Limb (tissue), 2 donors: Measurements from ENCODE around the gene CRTAC1.
"Not testable (repeated sequence)": the region's sequence is repeated elsewhere in the genome, so short reads cannot be mapped to it uniquely, and the experiment has no call there.

Source experiments
- DNase-seq, 2 donors: peaks; one replicate each; pipeline ENCODE4 v3.0.0-alpha.2; 2016; ENCODE audit errors: extremely low spot score in 2 of 2

The CRTAC1 gene

DNA sequence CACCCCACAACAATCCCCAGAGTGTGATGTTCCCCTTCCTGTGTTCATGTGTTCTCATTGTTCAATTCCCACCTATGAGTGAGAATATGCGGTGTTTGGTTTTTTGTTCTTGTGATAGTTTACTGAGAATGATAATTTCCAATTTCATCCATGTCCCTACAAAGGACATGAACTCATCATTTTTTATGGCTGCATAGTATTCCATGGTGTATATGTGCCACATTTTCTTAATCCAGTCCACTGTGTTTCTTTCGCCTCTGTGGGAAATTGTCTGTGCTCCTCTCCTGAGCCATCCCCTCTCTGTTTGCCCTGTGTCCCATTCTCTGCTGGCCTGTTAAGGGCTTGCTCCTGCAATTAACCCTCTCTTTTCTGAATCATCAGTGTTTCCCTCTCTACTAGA lies 186.4 kb downstream of the CRTAC1 start:
- not testable (repeated sequence) for DNase-seq

DNA sequence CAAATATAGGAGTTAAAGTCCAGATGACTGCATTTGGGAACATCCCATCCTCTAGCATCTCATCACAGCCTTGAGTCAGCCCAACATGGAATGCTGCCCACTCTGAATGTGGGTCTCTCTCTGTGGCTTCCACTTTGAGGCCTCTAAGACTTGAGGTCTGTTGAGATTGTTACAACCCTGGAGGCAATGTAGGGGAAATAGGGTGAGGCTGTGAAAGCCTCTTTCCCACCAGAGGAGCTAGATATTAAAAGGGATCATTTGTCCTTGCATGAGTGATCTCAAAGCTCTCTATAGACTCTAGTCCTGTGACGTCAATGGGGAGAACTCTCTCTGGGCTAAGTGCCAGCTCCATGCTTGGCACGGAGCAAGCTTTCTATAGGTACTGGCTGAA lies 187.1 kb downstream of the CRTAC1 start:
- no peak for DNase-seq

DNA sequence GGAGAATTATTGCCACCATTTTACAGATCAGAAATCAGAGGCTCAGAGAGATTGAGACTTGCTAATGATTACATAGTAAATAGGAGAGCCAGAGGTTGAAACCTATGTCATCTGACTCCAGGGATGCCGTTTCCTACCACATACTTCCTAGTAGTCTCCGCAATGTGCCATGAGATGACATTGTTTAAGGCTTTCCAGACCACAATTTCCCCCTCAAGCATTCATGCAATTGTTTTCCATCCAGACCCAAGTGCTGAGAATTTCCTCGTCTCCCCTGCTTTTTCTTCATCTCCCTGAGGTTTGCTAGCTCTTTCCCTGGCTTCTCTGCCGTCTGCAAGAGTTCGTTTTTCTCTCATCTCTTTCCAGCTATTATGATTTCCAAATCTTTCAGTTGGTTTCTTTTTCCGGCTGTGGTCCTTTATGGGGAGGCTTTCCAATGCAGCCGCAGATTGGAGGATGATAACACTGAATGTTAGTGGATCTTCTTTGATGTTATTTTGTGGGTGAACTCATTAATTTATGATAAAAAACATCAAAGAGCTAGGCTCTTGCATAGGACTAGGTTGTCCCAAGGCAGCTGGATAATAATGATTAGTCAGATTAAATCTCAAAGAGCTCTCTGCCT lies 187.7 kb downstream of the CRTAC1 start:
- DNase-seq, result no peak

DNA sequence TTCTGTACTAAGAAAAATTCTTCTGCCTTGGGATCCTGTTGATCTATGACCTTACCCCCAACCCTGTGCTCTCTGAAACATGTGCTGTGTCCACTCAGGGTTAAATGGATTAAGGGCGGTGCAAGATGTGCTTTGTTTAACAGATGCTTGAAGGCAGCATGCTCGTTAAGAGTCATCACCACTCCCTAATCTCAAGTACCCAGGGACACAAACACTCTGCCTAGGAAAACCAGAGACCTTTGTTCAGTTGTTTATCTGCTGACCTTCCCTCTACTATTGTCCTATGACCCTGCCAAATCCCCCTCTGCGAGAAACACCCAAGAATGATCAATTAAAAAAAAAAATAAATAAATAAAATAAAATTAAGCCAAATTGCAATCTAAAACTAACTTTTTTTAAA lies 188.3 kb downstream of the CRTAC1 start:
- not testable (repeated sequence) for DNase-seq

DNA sequence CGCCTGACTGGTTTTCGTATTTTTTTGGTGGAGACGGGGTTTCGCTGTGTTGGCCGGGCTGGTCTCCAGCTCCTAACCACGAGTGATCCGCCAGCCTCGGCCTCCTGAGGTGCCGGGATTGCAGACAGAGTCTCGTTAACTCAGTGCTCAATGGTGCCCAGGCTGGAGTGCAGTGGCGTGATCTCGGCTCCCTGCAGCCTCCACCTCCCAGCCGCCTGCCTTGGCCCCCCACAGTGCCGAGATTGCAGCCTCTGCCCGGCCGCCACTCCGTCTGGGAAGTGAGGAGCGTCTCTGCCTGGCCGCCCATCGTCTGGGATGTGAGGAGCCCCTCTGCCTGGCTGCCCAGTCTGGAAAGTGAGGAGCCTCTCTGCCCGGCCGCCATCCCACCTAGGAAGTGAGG lies 189.3 kb downstream of the CRTAC1 start:
- not testable (repeated sequence) for DNase-seq

DNA sequence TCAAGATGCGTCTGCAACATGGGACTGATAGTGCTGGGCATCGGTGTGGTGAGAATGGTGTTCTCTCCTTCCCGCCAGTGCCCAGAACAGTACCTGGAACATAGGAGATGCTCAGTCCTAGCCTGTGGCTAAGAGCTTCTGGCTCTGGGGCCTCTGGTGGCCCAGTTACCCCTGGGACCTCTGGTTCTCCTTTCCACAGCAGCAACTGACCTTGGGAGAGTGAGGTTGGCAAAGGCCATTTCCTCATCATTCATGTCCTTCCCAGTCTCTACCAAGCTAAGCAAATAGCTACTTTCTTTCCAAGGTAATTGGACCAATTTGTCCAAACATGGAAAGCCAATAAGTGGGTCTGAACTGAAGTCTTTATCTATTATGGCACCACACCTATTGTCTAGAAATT lies 192.3 kb downstream of the CRTAC1 start:
- DNase-seq, result no peak

DNA sequence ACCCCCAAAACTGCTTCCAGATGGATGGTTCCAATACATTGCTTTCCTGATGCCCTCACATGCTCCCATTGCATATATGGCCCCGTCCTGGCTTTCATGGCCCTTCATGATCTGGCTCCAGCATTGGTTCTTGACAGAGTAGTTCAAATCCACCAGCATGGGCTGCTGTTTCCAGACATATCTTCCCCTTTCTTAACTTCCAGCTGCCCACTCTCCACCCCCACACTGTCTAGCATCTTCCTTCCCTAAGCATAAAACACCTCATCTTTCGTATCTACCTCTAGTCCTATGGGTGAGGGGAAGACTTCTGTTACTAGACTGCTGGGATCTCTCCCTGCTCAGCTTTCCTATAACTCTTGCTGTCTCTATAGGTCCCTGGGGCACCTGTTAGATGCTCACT lies 194.0 kb downstream of the CRTAC1 start:
- DNase-seq, result no peak

DNA sequence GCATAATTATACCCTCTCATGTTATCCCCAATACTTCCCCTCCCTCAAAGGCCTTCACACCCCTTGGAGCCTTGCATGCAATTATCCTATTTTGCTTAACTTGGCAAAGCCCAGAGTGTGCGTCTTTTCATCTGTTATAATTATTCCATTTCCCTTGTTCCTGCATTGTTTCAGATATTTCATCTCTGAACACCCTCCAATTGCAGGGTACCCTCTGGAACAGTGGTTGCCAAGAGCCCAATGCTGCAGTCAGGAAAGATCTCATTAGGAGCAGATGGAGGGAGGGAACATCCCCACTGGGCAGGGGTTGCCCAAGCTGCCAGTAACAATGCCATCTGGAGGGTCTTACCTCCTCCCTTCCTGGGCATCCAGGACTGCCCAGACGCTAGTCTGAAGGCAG lies 199.2 kb downstream of the CRTAC1 start:
- no peak for DNase-seq

DNA sequence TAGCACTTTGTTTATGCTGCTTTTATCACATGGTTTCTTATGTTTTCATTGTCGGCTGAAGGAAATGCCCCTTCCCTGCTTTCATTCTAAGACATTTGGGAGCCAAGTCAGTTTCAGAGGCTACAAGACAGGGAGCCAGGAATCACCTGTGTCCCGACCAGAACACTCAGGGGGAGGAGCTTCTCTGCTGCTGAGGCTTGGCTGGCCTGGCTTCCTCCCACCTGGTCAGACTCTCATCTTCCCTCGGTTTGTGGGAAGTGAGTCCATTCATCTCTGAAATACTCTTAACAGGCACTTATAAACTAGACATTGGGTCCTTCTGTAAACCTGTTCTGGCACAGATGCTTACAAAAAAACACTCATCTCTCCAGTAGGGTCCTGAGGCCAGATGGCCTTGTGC lies 200.4 kb downstream of the CRTAC1 start:
- DNase-seq, result no peak

DNA sequence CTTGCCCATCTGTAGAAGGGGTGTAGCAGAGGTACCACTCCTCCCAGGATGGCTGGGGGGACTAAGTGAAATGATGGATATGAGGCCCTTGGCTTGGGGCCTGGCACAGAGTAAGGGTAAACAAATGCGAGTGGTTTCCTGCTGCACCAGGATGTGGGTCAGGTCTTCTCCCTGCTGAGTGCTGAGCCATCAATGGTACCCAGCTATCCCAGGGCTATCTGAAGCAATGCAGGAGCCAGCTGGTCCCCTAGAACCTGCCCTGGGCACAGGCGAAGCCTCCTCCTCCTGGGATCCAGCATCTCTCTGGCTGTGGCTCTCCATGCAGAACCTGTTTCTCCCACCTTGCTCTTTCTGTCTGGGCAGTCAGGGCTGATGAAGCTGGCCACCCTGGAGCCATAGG lies 201.7 kb downstream of the CRTAC1 start:
- DNase-seq, result no peak

DNA sequence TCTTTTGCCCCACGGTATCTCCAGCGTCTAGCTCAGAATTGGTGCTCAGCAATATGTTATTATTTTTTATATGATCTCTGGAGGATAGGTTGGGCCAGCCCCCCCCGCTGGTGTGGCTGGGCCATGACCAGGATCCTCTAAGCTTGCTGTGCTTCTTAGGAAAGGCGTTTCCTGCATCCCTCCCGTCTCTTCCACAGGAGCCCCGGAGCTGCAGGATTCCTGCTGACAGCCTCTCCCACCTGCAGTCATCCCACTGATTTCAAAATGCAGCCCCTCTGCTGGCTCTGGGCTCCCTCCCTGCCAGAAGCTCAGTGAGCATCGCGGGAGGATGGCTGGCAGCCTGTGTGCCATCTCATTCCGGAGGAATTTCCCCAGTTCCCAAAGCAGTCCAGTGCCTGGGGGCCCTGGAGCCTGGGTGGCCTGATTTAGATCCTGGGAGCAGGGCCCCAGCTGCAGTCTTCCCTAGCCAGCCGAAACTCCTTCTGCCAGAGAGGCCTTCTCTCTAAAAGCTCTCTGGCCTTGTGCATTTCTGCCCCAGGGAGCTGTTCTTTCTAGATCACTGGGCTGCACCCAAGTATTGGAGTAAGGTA lies 202.6 kb downstream of the CRTAC1 start:
- DNase-seq, result no peak

DNA sequence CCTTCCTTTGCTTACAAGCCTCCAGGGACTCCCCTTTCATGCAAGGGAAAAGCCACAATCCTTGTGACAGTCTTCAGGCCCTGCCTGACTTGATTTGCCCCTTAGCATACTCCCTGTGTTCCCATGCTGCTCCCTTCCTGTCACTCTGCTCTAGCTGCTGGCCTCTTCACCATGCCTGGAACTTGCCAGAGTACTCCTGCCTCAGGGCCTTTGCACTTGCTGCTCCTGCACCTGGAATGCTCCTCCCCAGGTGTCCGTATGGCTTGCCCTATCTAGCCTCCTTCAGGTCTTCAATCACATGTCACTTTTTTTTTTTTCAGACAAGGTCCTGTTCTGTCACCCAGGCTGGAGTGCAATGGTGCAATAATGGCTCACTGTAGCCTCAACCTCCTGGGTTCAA lies 203.5 kb downstream of the CRTAC1 start:
- DNase-seq, result no peak

DNA sequence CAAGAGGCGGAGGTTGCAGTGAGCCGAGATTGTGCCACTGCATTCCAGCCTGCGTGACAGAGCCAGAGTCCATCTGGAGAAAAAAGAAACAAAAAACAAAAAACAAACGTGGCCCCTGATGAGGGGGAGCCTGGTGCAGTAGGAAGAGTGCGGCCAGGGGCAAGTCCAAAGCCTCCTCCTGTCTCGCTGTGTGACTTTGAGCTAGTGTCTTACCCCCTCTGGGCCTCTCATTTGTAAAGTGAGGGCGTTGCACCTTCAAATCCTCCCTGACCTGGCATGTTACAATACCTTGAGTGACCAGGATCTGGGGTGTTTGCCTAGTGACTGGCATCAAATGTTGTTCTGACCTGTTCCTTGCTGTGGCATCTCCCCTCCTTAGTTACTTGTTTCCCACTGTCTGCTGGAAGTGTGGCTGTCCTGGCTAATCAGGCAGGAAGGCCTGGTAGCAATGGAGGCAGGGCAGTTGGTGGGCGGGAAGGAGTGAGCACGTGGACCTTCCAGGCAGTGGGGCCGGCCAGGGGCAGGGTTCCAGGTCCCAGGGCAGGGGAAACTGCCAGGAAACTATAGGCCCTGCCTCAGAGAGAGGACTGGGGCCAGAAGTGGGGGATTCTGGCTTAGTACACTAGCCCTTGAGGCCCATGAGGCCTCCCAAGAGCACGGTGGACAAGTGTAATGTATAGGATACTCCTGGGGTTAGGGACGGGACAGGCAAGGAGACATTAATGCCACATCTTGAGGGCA lies 205.2 kb downstream of the CRTAC1 start:
- DNase-seq, result no peak

DNA sequence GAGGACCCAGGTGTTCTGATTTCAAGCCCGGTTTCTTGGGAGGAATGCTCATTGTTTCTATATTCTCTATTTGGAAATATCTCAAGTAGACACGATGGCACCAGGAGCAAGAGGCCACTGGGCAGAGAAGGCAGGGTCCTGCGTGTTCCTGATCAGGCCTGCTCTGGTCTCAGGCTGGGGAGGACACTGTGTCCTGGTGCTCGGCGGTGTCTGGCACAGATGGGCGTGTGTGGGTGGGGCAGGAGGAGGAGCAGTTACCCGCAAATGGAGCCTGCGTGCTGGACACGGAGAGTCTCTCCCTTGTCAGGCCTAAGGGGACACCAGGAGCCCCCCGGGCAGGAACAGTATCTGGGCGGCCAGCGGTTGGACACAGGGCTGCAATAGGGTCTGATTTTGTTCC lies 206.7 kb downstream of the CRTAC1 start:
- no peak for DNase-seq

DNA sequence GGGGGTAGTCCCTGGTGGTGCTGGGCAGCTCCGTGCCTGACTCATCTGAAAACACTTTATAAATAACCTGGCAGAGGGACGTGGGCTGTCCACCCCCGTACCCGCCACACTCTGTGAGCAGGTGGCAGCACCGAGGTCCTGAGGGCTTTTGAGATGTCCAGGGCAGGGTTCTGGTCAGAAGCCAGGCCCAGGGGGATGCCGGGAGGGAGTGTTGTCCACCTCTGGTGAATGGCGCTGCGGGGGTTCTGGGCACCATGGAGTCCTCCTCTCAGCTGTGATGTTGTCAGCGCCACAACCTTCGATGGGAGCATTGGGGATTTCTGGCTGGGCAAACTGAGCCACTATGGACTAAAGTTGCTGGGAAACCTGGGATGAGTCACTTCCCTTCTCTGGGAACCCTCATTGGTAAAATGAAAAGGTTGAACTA lies 208.1 kb downstream of the CRTAC1 start:
- no peak for DNase-seq

DNA sequence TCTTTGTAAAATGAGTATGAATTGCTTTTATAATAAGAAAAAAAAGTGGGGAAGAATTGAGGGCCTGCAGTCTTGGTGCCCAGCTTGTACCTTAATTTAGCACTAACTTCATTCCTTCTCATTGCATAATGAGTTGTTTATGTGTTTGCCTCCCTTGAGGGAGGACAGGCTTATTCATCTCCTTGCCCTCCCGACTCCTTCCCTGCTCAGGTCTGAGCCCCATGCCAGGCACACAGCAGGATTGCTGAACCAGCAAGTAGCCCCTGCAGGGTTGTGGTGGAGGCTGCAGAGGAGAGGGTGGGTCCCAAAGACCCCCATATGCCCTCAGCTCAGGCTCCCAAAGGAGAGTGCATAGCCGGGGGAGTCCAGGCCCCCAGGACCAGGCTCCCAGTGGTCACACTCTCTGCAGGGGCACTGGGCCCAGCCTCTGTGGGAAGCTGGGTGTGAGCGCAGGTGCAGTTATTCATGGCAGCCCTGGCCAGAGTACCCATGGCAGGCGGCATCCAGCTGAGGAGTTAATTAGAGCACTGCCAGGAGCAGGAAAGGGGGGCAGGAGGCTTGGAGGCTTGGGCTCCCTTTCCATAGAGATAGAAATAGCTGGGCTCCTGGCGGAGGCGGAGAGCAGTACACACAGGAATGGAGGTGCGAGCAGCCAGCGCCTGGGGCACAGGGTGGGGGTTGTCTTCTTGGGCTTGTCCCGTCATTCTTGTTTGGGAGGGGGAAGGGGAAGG lies 208.9 kb downstream of the CRTAC1 start:
- no peak for DNase-seq

DNA sequence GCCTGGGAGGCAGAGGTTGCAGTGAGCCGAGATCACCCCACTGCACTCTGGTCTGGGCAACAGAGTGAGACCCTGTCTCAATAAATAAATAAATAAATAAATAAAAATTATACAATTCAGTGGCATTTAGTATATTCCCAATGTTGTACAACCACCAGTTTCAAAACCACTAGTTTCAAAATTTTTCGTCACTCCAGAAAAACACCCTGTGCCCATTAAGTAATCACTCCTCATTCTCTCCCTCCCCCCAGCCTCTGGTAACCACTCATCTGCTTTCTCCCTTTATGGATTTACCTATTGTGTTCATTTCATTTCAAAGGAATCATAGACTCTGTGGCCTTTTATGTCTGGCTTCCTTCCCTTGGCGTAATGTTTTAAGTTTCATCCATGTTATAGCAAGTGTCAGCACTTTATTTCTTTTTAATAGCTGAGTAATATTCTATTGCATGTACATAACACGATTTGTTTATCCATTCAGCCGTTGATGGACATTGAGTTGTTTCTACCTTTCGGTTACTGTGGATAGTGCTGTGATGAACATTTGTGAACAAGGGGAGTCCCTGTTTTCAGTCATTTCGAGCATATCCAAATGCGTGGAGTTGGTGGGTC lies 210.2 kb downstream of the CRTAC1 start:
- DNase-seq, result no peak

DNA sequence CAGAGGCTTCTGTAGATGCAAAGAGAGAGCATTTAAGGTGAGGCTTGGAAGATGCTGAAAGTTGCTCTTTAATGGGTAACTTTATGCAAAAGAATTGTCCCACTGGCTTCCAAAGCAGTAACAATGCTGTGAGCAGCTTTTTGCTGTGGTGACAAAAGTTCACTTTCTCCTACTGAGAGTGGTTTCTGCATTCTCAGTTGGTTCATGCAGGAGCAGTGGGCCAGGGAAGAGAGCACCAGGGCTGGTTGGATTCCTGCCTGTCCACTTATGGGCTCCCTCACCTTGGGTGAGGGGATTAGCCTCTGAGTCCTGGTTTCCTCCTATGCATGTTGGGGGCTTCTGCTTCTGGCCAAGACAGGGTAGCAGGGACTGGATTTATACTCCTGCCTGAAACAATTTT lies 211.8 kb downstream of the CRTAC1 start:
- no peak for DNase-seq

DNA sequence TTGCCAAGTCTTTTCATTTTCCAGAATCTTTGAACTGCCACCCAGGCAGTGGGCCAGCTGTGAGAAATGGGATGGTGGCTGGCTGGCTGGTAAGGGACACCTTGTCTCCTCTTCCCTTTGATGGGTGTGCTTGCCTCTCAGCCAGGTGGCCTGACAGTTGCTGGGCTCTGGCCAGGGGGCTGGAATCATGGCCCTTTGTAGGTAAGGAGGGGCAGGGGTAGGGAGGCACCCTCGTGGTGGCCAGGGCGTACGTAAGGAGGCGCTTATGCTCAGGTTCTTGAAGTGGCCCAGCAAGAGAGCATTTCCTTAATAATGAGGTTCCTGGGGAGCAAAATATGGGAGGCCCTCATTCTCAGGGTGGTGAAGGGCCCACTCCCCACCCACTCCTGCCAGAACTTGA lies 213.8 kb downstream of the CRTAC1 start:
- no peak for DNase-seq
